Panc1 (cell line): ENCODE results near the gene CRHR2. TPM values are rescaled to one million over a fixed set of nuclear protein-coding genes. Genes with fewer than 3 reads are reported as not detected.
"Not testable (repeated sequence)": the region's sequence is repeated elsewhere in the genome, so short reads cannot be mapped to it uniquely, and the experiment has no call there.

Experiments used
- ATAC-seq: fragments of 200-7000 bp; cut with Tn5 transposase; 2 replicates; pipeline ENCODE4 v1.9.1; 2020; ENCODE audit warnings: mild to moderate bottlenecking, moderate library complexity
- BruUV-seq: library from RNA; stranded (reverse); fragments of 400-500 nt; replicated peaks from 2 replicates; lab custom pipeline; 2021; lab: Mats Ljungman, UMichigan
- CTCF ChIA-PET: fragments of 300-600 bp; sonication (Branson Sonifier 250); formaldehyde crosslinking; loops from one replicate; lab custom pipeline; 2022; ENCODE audit warnings: antibody characterized with exemption; lab: Charles Lee
- POLR2A ChIA-PET: fragments of 300-600 bp; sonication (Branson Sonifier 250); formaldehyde crosslinking; loops from one replicate; lab custom pipeline; 2022; ENCODE audit warnings: antibody characterized with exemption; lab: Charles Lee
- DNase-seq: peaks from one replicate; pipeline ENCODE4 v3.0.0-alpha.2; 2010; ENCODE audit warnings: low read depth, low spot score
- H3K27ac ChIP-seq: 2 replicates; pipeline ENCODE4 v1.5.1; 2011; ENCODE audit warnings: mild to moderate bottlenecking, low read length, inconsistent platforms
- H3K27me3 ChIP-seq: fragments of 200-500 bp; sonication (Bioruptor generic); 2 replicates; pipeline ENCODE4 v1.6.0; 2014; ENCODE audit warnings: low read length, inconsistent platforms; ENCODE audit not compliant: control insufficient read depth, insufficient read depth
- H3K36me3 ChIP-seq: fragments of 200-500 bp; sonication (Bioruptor generic); 2 replicates; pipeline ENCODE4 v1.5.1; 2014; ENCODE audit warnings: inconsistent platforms, mild to moderate bottlenecking, low read length, moderate library complexity; ENCODE audit not compliant: control insufficient read depth, insufficient read depth
- H3K4me1 ChIP-seq: 2 replicates; pipeline ENCODE4 v1.5.1; 2011; ENCODE audit warnings: inconsistent platforms, mild to moderate bottlenecking, low read length, moderate library complexity; ENCODE audit not compliant: control insufficient read depth, insufficient read depth
- H3K4me3 ChIP-seq, 2 experiments: 2 replicates each; pipeline ENCODE4 v1.5.1; 2011 to 2012; ENCODE audit warnings: low read depth in 2 of 2, low read length in 2 of 2, mild to moderate bottlenecking in 2 of 2, inconsistent platforms in 1 of 2, moderate library complexity in 1 of 2
- H3K9me3 ChIP-seq: fragments of 200-500 bp; sonication (Bioruptor generic); 2 replicates; pipeline ENCODE4 v1.5.1; 2014; ENCODE audit warnings: low read depth, mild to moderate bottlenecking, inconsistent platforms, low read length, moderate library complexity; ENCODE audit not compliant: control insufficient read depth, insufficient read depth
- POLR2AphosphoS5 ChIP-seq: IDR thresholded peaks from 2 replicates; pipeline ENCODE4 v1.6.1; 2012; ENCODE audit warnings: mild to moderate bottlenecking, low read depth, low read length, moderate library complexity
- SIN3A ChIP-seq: IDR thresholded peaks from 2 replicates; pipeline ENCODE4 v1.6.1; 2012; ENCODE audit warnings: low read depth, mild to moderate bottlenecking, low read length, moderate library complexity, borderline replicate concordance; ENCODE audit not compliant: insufficient read depth
- TCF7L2 ChIP-seq: IDR thresholded peaks from 2 replicates; pipeline ENCODE4 v1.6.1; 2011; ENCODE audit warnings: mild to moderate bottlenecking, low read depth, low read length, inconsistent platforms
- in situ Hi-C: cut with HindIII; loops from 2 replicates; pipeline ENCODE4 v1.10.0; 2016; ENCODE audit warnings: low sequenced_read_pairs, low pct_unique_long_range_greater_than_20kb
- intact Hi-C: fragments of 100-400 bp; cut with micrococcal nuclease; formaldehyde crosslinking; loops from one replicate; pipeline ENCODE4 v1.10.0; 2022; ENCODE audit not compliant: unreplicated experiment
- total RNA-seq: library from RNA; stranded (reverse); gene quantifications from one replicate; pipeline ENCODE4 v1.2.1, GENCODE V29; 2021; ENCODE audit not compliant: unreplicated experiment
- TF ChIP-seq, protein P1 (sequence below): fragments of 450-650 bp; IDR thresholded peaks from 2 replicates; pipeline ENCODE4 v1.5.1; 2017; ENCODE audit warnings: mild to moderate bottlenecking
- TF ChIP-seq, protein P2 (sequence below), 2 experiments: IDR thresholded peaks; 2 replicates each; pipeline ENCODE4 v1.6.1; 2011 to 2012; ENCODE audit warnings: low read depth in 2 of 2, control low read depth in 1 of 2, low read length in 1 of 2, mild to moderate bottlenecking in 1 of 2, moderate library complexity in 1 of 2; ENCODE audit not compliant: insufficient read depth in 1 of 2

CRHR2 gene
- total RNA-seq, 1 experiment from 2014 or later: not detected

DNA sequence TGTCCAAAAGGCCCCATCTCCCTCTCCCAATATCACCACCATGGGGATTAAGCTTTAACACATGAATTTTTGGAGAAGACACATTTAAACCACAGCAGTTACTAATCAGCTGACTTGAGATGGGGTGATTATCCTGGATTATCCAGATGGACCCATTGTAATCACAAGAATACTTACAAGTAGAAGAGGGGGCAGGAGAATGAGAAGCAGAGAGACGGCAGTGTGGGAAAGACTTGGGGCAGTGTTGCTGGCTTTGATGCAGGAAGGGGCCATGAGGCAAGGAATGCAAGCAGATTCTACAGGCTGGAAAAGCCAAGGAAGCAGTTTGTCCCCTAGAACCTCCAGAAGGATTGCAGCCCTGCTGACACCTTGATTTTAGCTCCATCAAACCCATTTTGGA is 39.0 kb upstream of the CRHR2 start:
- peaks cover 6% of the 10 kb centered on the region; the same call in 1 of the 2 replicates for H3K9me3 ChIP-seq
- no peak overlapping the region for H3K4me3 ChIP-seq
- H3K27me3 ChIP-seq: peaks cover 6% of the 10 kb centered on the region; the same call in 1 of the 2 replicates
- in situ Hi-C loops: no loop called here
- no peak overlapping the region for H3K27ac ChIP-seq
- ATAC-seq (no peak), DNase-seq (no peak)
- POLR2A ChIA-PET: no interaction called here
- no peaks in the 10 kb centered on the region for H3K4me1 ChIP-seq
- BruUV-seq: no TSS peak
- CTCF ChIA-PET: no interaction called here
- H3K36me3 ChIP-seq: no peaks in the 10 kb centered on the region
- TF ChIP-seq TCF7L2: no peak
- TF ChIP-seq, protein P1, sequence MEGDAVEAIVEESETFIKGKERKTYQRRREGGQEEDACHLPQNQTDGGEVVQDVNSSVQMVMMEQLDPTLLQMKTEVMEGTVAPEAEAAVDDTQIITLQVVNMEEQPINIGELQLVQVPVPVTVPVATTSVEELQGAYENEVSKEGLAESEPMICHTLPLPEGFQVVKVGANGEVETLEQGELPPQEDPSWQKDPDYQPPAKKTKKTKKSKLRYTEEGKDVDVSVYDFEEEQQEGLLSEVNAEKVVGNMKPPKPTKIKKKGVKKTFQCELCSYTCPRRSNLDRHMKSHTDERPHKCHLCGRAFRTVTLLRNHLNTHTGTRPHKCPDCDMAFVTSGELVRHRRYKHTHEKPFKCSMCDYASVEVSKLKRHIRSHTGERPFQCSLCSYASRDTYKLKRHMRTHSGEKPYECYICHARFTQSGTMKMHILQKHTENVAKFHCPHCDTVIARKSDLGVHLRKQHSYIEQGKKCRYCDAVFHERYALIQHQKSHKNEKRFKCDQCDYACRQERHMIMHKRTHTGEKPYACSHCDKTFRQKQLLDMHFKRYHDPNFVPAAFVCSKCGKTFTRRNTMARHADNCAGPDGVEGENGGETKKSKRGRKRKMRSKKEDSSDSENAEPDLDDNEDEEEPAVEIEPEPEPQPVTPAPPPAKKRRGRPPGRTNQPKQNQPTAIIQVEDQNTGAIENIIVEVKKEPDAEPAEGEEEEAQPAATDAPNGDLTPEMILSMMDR: no peak
- TF ChIP-seq, protein P2, sequence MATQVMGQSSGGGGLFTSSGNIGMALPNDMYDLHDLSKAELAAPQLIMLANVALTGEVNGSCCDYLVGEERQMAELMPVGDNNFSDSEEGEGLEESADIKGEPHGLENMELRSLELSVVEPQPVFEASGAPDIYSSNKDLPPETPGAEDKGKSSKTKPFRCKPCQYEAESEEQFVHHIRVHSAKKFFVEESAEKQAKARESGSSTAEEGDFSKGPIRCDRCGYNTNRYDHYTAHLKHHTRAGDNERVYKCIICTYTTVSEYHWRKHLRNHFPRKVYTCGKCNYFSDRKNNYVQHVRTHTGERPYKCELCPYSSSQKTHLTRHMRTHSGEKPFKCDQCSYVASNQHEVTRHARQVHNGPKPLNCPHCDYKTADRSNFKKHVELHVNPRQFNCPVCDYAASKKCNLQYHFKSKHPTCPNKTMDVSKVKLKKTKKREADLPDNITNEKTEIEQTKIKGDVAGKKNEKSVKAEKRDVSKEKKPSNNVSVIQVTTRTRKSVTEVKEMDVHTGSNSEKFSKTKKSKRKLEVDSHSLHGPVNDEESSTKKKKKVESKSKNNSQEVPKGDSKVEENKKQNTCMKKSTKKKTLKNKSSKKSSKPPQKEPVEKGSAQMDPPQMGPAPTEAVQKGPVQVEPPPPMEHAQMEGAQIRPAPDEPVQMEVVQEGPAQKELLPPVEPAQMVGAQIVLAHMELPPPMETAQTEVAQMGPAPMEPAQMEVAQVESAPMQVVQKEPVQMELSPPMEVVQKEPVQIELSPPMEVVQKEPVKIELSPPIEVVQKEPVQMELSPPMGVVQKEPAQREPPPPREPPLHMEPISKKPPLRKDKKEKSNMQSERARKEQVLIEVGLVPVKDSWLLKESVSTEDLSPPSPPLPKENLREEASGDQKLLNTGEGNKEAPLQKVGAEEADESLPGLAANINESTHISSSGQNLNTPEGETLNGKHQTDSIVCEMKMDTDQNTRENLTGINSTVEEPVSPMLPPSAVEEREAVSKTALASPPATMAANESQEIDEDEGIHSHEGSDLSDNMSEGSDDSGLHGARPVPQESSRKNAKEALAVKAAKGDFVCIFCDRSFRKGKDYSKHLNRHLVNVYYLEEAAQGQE (IDR thresholded peaks at IDR 0.05; ENCODE audit: insufficient read depth in 1 of 2, low read depth in 2 of 2, low read length in 1 of 2): no peak
- TF ChIP-seq SIN3A: no peak
- no peak for TF ChIP-seq POLR2AphosphoS5
- intact Hi-C loops: no loop called here

DNA sequence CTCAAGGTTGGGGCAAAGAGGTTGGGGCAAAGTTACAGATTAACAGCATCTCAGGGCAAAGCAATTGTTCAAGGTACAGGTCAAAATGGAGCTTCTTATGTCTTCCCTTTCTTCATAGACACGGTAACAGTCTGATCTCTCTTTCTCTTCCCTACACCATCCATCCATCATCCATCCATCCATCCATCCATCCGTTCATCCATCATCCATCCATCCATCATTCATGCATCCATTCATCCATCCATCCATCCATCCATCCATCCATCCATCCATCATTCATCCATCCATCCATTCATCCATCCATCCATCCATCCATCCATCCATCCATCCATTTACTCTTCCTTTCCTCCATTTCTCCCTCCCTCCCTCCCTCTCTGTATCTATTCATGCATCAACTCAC is 37.2 kb upstream of the CRHR2 start:
- CTCF ChIA-PET, BruUV-seq, H3K27me3 ChIP-seq, intact Hi-C loops, H3K27ac ChIP-seq, DNase-seq, H3K4me3 ChIP-seq, H3K4me1 ChIP-seq, H3K36me3 ChIP-seq, H3K9me3 ChIP-seq, POLR2A ChIA-PET, in situ Hi-C loops, ATAC-seq: not testable (repeated sequence)

DNA sequence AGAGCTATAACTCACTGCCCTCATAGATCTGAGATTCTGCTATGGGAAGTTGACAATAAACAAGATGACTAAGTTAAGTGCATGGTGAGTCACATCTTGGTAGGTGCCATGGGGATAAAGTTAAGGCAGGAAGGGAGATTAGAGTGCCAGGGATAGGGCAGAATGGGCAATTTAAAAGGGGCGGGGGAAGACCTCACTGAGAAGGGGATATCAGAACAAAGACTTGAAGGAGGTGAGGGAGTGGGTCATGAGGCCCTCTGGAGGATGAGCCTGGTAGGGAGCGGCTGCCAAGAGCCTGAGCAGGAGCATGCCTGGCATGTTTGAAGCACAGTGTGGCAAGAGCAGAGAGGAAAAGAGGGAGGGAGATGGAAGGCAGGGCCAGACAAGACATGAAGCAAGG is 34.9 kb upstream of the CRHR2 start:
- no peak for TF ChIP-seq POLR2AphosphoS5
- Histone ChIP-seq H3K27ac (no peak overlapping the region), H3K27me3 (no peaks in the 10 kb centered on the region), H3K9me3 (peaks cover 6% of the 10 kb centered on the region; the same call in 1 of the 2 replicates), H3K36me3 (no peaks in the 10 kb centered on the region), H3K4me3 (no peak overlapping the region), H3K4me1 (no peaks in the 10 kb centered on the region)
- ChIA-PET POLR2A (no interaction called here), CTCF (no interaction called here)
- BruUV-seq: no TSS peak
- DNase-seq (peak; percentile 30), ATAC-seq (peak; percentile 89)
- in situ Hi-C loops (no loop called here), intact Hi-C loops (no loop called here)
